Endothelial cell of umbilical vein (primary cell): Measurements from ENCODE around the gene CBFB. TPM values are rescaled to one million over a fixed set of nuclear protein-coding genes. Genes with fewer than 3 reads are reported as not detected.

Source experiments
- BruUV-seq: library from RNA; stranded (reverse); fragments of 400-500 nt; replicated peaks from 2 replicates; lab custom pipeline; 2021; lab: Mats Ljungman, UMichigan
- CTCF ChIA-PET: fragments of 300-600, 350-600 bp; sonication (Branson Sonifier 250); formaldehyde crosslinking; loops from one replicate; lab custom pipeline; 2021; ENCODE audit warnings: antibody characterized with exemption, inconsistent platforms; lab: Charles Lee
- POLR2A ChIA-PET: fragments of 300-600, 350-600 bp; sonication (Branson Sonifier 250); formaldehyde crosslinking; loops from one replicate; lab custom pipeline; 2021; ENCODE audit warnings: antibody characterized with exemption, inconsistent platforms; lab: Charles Lee
- DNase-seq: peaks from one replicate; pipeline ENCODE4 v3.0.0-alpha.2; 2011; ENCODE audit warnings: low read depth, low spot score
- FAIRE-seq: peaks from 2 replicates; lab custom pipeline; 2011; peaks lifted over from hg19 to GRCh38; lab: Jason Lieb, UNC
- H2AFZ ChIP-seq: 2 replicates; pipeline ENCODE4 v1.6.0; 2012; ENCODE audit warnings: low read depth, low read length, control low read depth, inconsistent platforms
- H3K27ac ChIP-seq: 2 replicates; pipeline ENCODE4 v1.5.1; 2011; ENCODE audit warnings: low read depth, mild to moderate bottlenecking, control low read depth, low read length, moderate library complexity; ENCODE audit not compliant: insufficient read depth
- H3K27me3 ChIP-seq, 2 experiments: 2 replicates each; pipeline versions ENCODE4 v1.6.0 to v1.6.1; 2011; ENCODE audit warnings: low read length in 2 of 2, mixed read lengths in 1 of 2; ENCODE audit not compliant: control insufficient read depth in 2 of 2, insufficient read depth in 2 of 2
- H3K36me3 ChIP-seq, 2 experiments: 2 replicates in 1 of 2; 3 replicates in 1 of 2; pipeline ENCODE4 v1.5.1; 2011; ENCODE audit warnings: low read length in 2 of 2, mild to moderate bottlenecking in 1 of 2, moderate library complexity in 1 of 2; ENCODE audit not compliant: control insufficient read depth in 2 of 2, insufficient read depth in 2 of 2; ENCODE audit errors: extremely low read depth in 1 of 2
- H3K4me1 ChIP-seq: 3 replicates; pipeline ENCODE4 v1.5.1; 2011; ENCODE audit warnings: mild to moderate bottlenecking, low read length; ENCODE audit not compliant: control insufficient read depth, insufficient read depth; ENCODE audit errors: extremely low read depth
- H3K4me2 ChIP-seq: 2 replicates; pipeline ENCODE4 v1.6.1; 2011; ENCODE audit warnings: low read length, control low read depth, mixed read lengths; ENCODE audit not compliant: insufficient read depth
- H3K4me3 ChIP-seq, 3 experiments: fragments of 200-600 bp in 1 of 3; sonication (generic), shearing (Covaris generic) in 1 of 3; replicated peaks in 1 of 3; 2 replicates each; pipeline ENCODE4 v1.5.1; 2011 to 2016; ENCODE audit warnings: control low read depth in 3 of 3, low read length in 3 of 3, mild to moderate bottlenecking in 2 of 3, inconsistent platforms in 1 of 3, low read depth in 1 of 3, moderate library complexity in 1 of 3; ENCODE audit not compliant: insufficient read depth in 1 of 3
- H3K79me2 ChIP-seq: 2 replicates; pipeline ENCODE4 v1.6.0; 2012; ENCODE audit warnings: low read length, inconsistent platforms; ENCODE audit not compliant: control insufficient read depth, insufficient read depth
- H3K9ac ChIP-seq: replicated peaks from 2 replicates; pipeline ENCODE3; 2011; ENCODE audit warnings: low read length, control low read depth; ENCODE audit not compliant: insufficient read depth; ENCODE audit errors: extremely low read depth
- H3K9me1 ChIP-seq: replicated peaks from 3 replicates; pipeline ENCODE4 v1.6.0; 2011; ENCODE audit warnings: mild to moderate bottlenecking, low read length; ENCODE audit not compliant: control insufficient read depth, insufficient read depth; ENCODE audit errors: extremely low read depth
- H3K9me3 ChIP-seq: replicated peaks from 2 replicates; pipeline ENCODE4 v1.5.1; 2012; ENCODE audit warnings: low read length, inconsistent platforms; ENCODE audit not compliant: control insufficient read depth, insufficient read depth
- H4K20me1 ChIP-seq: replicated peaks from 2 replicates; pipeline ENCODE3; 2011; ENCODE audit warnings: mild to moderate bottlenecking, low read length; ENCODE audit not compliant: control insufficient read depth, insufficient read depth; ENCODE audit errors: extremely low read depth
- EZH2 ChIP-seq: IDR thresholded peaks from 2 replicates; pipeline ENCODE4 v1.6.1; 2012; ENCODE audit warnings: borderline replicate concordance, low read depth, mild to moderate bottlenecking, moderate library complexity, low read length, inconsistent platforms; ENCODE audit not compliant: severe bottlenecking
- FOS ChIP-seq: IDR thresholded peaks from 2 replicates; pipeline ENCODE4 v1.6.1; 2011; ENCODE audit warnings: mild to moderate bottlenecking, low read length, moderate library complexity, borderline replicate concordance; ENCODE audit not compliant: insufficient read depth
- GATA2 ChIP-seq: IDR thresholded peaks from 2 replicates; pipeline ENCODE4 v1.7.0; 2011; ENCODE audit warnings: low read depth, mild to moderate bottlenecking, moderate library complexity, mixed read lengths, low read length; ENCODE audit not compliant: insufficient read length, insufficient read depth
- JUN ChIP-seq: IDR thresholded peaks from 2 replicates; pipeline ENCODE4 v1.6.1; 2011; ENCODE audit warnings: borderline replicate concordance, low read depth; ENCODE audit not compliant: insufficient read length, insufficient read depth
- MYC ChIP-seq: IDR thresholded peaks from one replicate; pipeline ENCODE4 v1.6.1; 2011; ENCODE audit warnings: mild to moderate bottlenecking, low read depth, low read length
- POLR2A ChIP-seq: IDR thresholded peaks from 2 replicates; pipeline ENCODE4 v1.6.1; 2012; ENCODE audit warnings: low read depth, mild to moderate bottlenecking, control low read depth, low read length
- POLR2AphosphoS5 ChIP-seq: IDR thresholded peaks from 2 replicates; pipeline ENCODE4 v1.6.1; 2012; ENCODE audit warnings: low read depth, mild to moderate bottlenecking, control low read depth, low read length, moderate library complexity; ENCODE audit not compliant: insufficient read depth
- dilution Hi-C: fragments of 300-500 bp; cut with MboI; formaldehyde crosslinking; loops from one replicate; pipeline ENCODE4 v1.15.0; 2019; ENCODE audit warnings: low sequenced_read_pairs; ENCODE audit not compliant: extremely low pct_ligation_motif_present
- intact Hi-C: fragments of 100-400 bp; cut with micrococcal nuclease; formaldehyde crosslinking; loops from one replicate; pipeline ENCODE4 v1.10.0; 2022
- polyA plus RNA-seq, 4 experiments: library from polyadenylated mRNA; depleted of rRNA in 3 of 4; stranded (reverse) in 3 of 4; unstranded in 1 of 4; fragments of >200 nt; gene quantifications; 2 replicates each; pipeline versions ENCODE4 v1.2.1 to v1.2.3, GENCODE V29; 2011 to 2012; ENCODE audit warnings: missing spikeins in 1 of 4
- total RNA-seq: library from RNA; stranded (reverse); gene quantifications from 2 replicates; pipeline ENCODE4 v1.2.3, GENCODE V29; 2021
- TF ChIP-seq, protein P1 (sequence below), 2 donors: IDR thresholded peaks; 1 replicate in 1 of 2; 2 replicates in 1 of 2; pipeline ENCODE4 v1.5.1; 2011; ENCODE audit warnings: low read length in 2 of 2, mild to moderate bottlenecking in 2 of 2, moderate library complexity in 2 of 2, control low read depth in 1 of 2, inconsistent platforms in 1 of 2, low read depth in 1 of 2; ENCODE audit not compliant: insufficient read depth in 1 of 2; ENCODE audit errors: extremely low read depth in 1 of 2
- TF ChIP-seq, protein P2 (sequence below): IDR thresholded peaks from 2 replicates; pipeline ENCODE4 v1.6.1; 2011; ENCODE audit not compliant: insufficient read depth, insufficient read length

The CBFB gene
- total and polyA plus RNA-seq, 2 donors (not counting 3 experiments of a cell fraction or from before 2014, with no cell fraction given) = 27.8 to 103 TPM

DNA sequence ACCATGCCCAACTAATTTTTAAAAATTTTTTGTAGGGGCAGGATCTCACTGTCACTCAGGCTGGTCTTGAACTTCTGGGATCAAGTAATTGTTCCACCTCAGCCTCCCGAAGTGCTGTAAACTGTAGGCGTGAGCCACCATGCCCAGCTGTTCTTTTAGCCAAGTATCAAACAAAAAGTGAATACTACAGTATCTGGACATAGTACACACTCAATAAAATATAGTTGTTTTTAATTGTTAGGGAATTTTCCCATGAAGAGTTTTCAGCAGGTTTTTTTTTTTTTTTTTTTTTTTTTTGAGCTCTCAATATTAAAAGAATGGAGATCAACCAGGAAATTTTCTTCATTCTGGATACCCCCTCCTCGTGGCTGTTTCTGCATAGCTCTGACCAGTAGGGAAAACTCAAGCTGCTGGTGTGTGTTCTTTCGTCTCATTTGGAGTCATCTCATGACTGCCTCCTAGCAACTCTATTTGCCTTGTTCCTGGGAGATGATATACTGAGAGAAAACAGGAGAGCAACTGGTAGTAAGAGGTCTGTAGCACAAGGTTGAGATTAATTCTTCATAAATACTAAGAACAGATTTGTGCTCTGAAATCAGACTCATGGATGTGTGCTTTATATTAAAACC lies 64.3 kb downstream of the CBFB start:
- H3K9me1 ChIP-seq = no peaks in the 10 kb centered on the region
- H2AFZ ChIP-seq = no peak overlapping the region
- no peak overlapping the region for H3K27ac ChIP-seq
- TF ChIP-seq EZH2 (no peak), FOS (no peak), GATA2 (no peak), MYC (no peak), POLR2A (no peak), JUN (no peak), POLR2AphosphoS5 (no peak)
- TF ChIP-seq, protein P1, sequence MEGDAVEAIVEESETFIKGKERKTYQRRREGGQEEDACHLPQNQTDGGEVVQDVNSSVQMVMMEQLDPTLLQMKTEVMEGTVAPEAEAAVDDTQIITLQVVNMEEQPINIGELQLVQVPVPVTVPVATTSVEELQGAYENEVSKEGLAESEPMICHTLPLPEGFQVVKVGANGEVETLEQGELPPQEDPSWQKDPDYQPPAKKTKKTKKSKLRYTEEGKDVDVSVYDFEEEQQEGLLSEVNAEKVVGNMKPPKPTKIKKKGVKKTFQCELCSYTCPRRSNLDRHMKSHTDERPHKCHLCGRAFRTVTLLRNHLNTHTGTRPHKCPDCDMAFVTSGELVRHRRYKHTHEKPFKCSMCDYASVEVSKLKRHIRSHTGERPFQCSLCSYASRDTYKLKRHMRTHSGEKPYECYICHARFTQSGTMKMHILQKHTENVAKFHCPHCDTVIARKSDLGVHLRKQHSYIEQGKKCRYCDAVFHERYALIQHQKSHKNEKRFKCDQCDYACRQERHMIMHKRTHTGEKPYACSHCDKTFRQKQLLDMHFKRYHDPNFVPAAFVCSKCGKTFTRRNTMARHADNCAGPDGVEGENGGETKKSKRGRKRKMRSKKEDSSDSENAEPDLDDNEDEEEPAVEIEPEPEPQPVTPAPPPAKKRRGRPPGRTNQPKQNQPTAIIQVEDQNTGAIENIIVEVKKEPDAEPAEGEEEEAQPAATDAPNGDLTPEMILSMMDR (IDR thresholded peaks at IDR 0.05; ENCODE audit: extremely low read depth in 1 of 2, insufficient read depth in 1 of 2, low read depth in 1 of 2, low read length in 2 of 2) = no peak
- TF ChIP-seq, protein P2, sequence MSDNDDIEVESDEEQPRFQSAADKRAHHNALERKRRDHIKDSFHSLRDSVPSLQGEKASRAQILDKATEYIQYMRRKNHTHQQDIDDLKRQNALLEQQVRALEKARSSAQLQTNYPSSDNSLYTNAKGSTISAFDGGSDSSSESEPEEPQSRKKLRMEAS = no peak
- BruUV-seq = no TSS peak
- H3K9me3 ChIP-seq = no peaks in the 10 kb centered on the region
- FAIRE-seq (no peak), DNase-seq (no peak)
- no peaks in the 10 kb centered on the region for H3K36me3 ChIP-seq
- no peaks in the 10 kb centered on the region for H3K4me1 ChIP-seq
- no peak overlapping the region for H3K9ac ChIP-seq
- intact Hi-C loops (no loop called here), dilution Hi-C loops (no loop called here)
- peaks cover 52% of the 10 kb centered on the region for H3K79me2 ChIP-seq
- H4K20me1 ChIP-seq = no peaks in the 10 kb centered on the region
- POLR2A ChIA-PET = no interaction called here
- no peak overlapping the region for H3K4me2 ChIP-seq
- no peaks in the 10 kb centered on the region for H3K27me3 ChIP-seq
- CTCF ChIA-PET = interaction anchor here (1.0 to 2.5 kb wide), 3 partner anchors 10 to 75 kb away, joined by 3 to 9 read pairs (median 7); no protein-coding TSS in a partner anchor
- no peak overlapping the region for H3K4me3 ChIP-seq
